Activated naive CD4-positive, alpha-beta T cell treated with anti-CD3 and anti-CD28 coated beads, Interleukin-2, amount 10 ng/mL, durations not matched to agents 7 days and 5 days (primary cell): ENCODE data around the gene STEAP1.

ENCODE experiments used
- CTCF ChIA-PET: fragments of 350-600 bp; sonication (Branson Sonifier 250); formaldehyde crosslinking; loops from one replicate; lab custom pipeline; 2021; ENCODE audit warnings: antibody characterized with exemption; lab: Charles Lee
- DNase-seq: peaks from one replicate; pipeline ENCODE4 v3.0.0-alpha.2; 2020
- H3K27ac Mint-ChIP-seq: one replicate; pipeline ENCODE4 v1.8.0; 2021; ENCODE audit warnings: mild to moderate bottlenecking, moderate library complexity, mixed read lengths
- H3K27me3 Mint-ChIP-seq: one replicate; pipeline ENCODE4 v1.8.0; 2021; ENCODE audit warnings: mild to moderate bottlenecking, mixed read lengths
- H3K36me3 Mint-ChIP-seq: one replicate; pipeline ENCODE4 v1.8.0; 2021; ENCODE audit warnings: mixed read lengths
- H3K4me1 Mint-ChIP-seq: one replicate; pipeline ENCODE4 v1.8.0; 2021; ENCODE audit warnings: mixed read lengths
- H3K4me3 Mint-ChIP-seq: one replicate; pipeline ENCODE4 v1.8.0; 2021; ENCODE audit warnings: mild to moderate bottlenecking, moderate library complexity, mixed read lengths
- H3K9me3 Mint-ChIP-seq: one replicate; pipeline ENCODE4 v1.8.0; 2021; ENCODE audit warnings: mixed read lengths

Gene STEAP1

DNA sequence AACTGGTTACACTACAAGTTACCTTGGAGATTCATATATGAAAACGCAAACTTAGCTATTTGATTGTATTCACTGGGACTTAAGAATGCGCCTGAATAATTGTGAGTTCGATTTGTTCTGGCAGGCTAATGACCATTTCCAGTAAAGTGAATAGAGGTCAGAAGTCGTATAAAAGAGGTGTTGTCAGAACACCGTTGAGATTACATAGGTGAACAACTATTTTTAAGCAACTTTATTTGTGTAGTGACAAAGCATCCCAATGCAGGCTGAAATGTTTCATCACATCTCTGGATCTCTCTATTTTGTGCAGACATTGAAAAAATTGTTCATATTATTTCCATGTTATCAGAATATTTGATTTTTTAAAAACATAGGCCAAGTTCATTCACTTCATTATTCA, 9.3 kb downstream of the STEAP1 start:
- Mint-ChIP-seq H3K27me3 (no peaks in the 10 kb centered on the region), H3K27ac (no peak overlapping the region), H3K36me3 (no peaks in the 10 kb centered on the region), H3K4me1 (no peaks in the 10 kb centered on the region), H3K9me3 (no peaks in the 10 kb centered on the region), H3K4me3 (no peak overlapping the region)
- CTCF ChIA-PET: no interaction called here
- no peak for DNase-seq

- Mint-ChIP-seq H3K27me3 (no peaks in the 10 kb centered on the region), H3K36me3 (no peaks in the 10 kb centered on the region), H3K27ac (no peak overlapping the region), H3K4me1 (no peaks in the 10 kb centered on the region), H3K9me3 (no peaks in the 10 kb centered on the region), H3K4me3 (no peak overlapping the region)
- no peak for DNase-seq
- CTCF ChIA-PET: no interaction called here
Observed at GRCh38 chr7:90165724-90166123, 11.5 kb downstream of the STEAP1 start.

DNA sequence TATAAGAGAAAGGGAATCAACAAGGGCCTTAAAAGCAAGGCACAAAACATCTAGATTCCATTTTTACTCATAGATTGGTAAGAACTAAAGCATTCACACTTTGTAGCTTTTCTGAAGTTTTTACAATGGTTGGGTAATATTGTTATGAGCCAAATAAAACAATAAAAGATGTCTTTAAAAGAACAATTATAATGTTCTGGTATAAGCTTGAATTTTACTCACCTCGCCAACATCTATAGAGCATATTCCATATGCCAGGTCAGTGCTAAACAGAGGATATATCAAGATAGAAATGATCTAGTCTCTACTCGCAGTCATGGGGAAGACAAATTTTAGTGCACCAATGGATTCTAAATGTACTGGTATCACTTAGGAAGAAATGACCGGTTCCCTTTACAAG, 11.9 kb downstream of the STEAP1 start:
- Mint-ChIP-seq H3K4me3 (no peak overlapping the region), H3K27me3 (no peaks in the 10 kb centered on the region), H3K36me3 (no peaks in the 10 kb centered on the region), H3K9me3 (no peaks in the 10 kb centered on the region), H3K27ac (no peak overlapping the region), H3K4me1 (no peaks in the 10 kb centered on the region)
- no peak for DNase-seq
- CTCF ChIA-PET: no interaction called here

DNA sequence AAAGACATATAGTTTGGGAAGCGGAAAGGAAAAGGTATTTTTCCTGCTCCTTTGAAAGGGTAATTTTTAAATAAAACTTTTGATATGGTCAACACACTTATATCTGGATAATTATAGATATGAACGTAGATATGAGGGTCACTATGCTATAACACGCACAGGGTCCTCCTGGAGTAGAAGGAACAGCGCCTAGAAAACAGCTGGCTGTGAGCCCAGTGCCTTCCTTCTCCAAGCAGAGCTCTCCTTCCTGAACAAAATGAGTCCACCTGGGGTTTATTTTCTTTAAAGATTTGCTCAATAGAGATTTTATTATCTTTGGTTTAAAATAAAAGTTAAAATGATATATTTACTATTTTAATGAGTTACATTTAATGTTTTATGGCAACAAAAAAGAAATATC, 13.1 kb downstream of the STEAP1 start:
- no peak overlapping the region for H3K4me3 Mint-ChIP-seq
- H3K36me3 Mint-ChIP-seq: no peaks in the 10 kb centered on the region
- DNase-seq: no peak
- no peaks in the 10 kb centered on the region for H3K27me3 Mint-ChIP-seq
- no peaks in the 10 kb centered on the region for H3K9me3 Mint-ChIP-seq
- no peak overlapping the region for H3K27ac Mint-ChIP-seq
- CTCF ChIA-PET: interaction anchor here (1.2 kb wide), 1 partner anchor 260 kb away, joined by 5 read pairs; no protein-coding TSS in a partner anchor
- no peaks in the 10 kb centered on the region for H3K4me1 Mint-ChIP-seq

DNA sequence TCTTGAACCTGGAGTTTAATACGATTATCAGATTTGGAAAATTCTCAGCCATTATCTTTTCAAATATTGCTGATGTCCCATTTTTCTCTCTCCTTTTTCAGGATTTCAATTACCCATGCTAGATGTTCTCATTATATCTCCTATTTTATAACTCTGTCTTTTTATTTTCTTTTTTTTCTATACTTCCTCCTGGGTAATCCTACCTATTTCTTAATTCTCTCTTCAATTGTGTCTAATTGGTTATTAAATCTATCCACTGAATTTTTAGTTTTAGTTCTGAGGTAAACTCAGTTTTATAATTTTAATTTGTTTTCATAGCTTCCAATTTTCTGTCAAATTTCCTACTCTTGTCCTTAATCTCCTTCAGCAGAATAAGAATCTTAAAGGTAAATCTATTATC, 15.6 kb downstream of the STEAP1 start:
- no peak overlapping the region for H3K4me3 Mint-ChIP-seq
- no peak overlapping the region for H3K27ac Mint-ChIP-seq
- CTCF ChIA-PET: no interaction called here
- H3K36me3 Mint-ChIP-seq: no peaks in the 10 kb centered on the region
- no peaks in the 10 kb centered on the region for H3K9me3 Mint-ChIP-seq
- H3K4me1 Mint-ChIP-seq: no peaks in the 10 kb centered on the region
- H3K27me3 Mint-ChIP-seq: no peaks in the 10 kb centered on the region
- no peak for DNase-seq

GRCh38 chr7:90172121-90172520, 17.9 kb downstream of the STEAP1 start:
- Mint-ChIP-seq H3K36me3 (no peaks in the 10 kb centered on the region), H3K4me3 (no peak overlapping the region), H3K27me3 (no peaks in the 10 kb centered on the region), H3K27ac (no peak overlapping the region), H3K9me3 (peaks cover 4% of the 10 kb centered on the region), H3K4me1 (no peaks in the 10 kb centered on the region)
- DNase-seq: no peak
- CTCF ChIA-PET: interaction anchor here (1.9 kb wide), 1 partner anchor 18 kb away, joined by 7 read pairs; the partner anchor contains the start of gene STEAP1

DNA sequence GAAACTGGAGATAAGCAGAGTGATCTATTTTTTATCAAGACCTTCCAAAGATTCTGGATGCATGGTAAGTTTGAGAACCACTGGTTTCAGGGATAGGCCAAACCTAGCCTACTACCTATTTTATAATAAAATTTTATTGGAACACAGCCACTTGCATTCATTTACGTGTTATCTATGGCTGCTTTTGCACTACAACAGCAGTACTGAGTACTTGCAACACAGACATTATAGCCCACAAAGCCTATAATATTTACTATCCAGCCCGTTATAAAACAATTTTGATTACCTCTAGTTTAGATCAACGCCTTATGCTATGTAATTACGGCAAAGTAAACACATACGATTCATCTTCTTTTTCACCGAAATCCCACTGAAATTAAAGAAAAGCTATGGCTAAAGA, 18.4 kb downstream of the STEAP1 start:
- Mint-ChIP-seq H3K9me3 (peaks cover 4% of the 10 kb centered on the region), H3K4me1 (no peaks in the 10 kb centered on the region), H3K27ac (no peak overlapping the region), H3K36me3 (no peaks in the 10 kb centered on the region), H3K27me3 (no peaks in the 10 kb centered on the region), H3K4me3 (no peak overlapping the region)
- no peak for DNase-seq
- CTCF ChIA-PET: interaction anchor here (1.9 kb wide), 1 partner anchor 19 kb away, joined by 7 read pairs; the partner anchor contains the start of gene STEAP1

DNA sequence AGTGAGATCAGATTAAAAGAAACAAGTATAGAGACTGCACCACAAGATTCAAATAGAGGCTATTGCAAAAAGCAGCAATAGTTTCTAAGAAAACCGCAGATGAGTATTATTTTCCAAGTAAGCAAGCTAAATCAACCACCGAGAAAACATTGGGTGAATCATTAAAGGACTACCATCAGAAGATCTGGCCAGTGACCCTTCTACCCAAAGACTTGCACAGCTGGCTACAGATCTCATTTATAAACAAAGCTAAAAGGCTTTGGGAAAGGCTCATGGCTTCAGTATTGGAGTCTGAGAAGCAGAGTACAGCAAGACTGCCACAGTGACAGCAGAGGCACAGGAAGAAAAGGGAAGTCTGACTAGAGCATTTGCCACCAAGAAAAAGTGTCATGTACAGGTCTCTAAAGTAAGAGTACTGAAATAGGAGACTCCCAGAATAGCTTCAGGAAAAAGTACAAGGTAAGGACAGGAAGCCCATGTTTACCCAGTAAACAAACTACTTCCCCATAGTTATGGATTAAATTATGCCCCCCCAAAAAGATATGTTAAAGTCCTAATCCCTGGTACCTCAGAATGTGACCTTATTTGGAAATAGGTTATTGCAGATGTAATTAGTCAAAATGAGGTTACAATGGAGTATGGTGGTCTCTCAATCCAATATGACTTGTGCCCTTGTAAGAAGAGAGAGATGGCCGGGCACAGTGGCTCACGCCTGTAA, 19.0 kb downstream of the STEAP1 start:
- Mint-ChIP-seq H3K36me3 (no peaks in the 10 kb centered on the region), H3K27ac (no peak overlapping the region), H3K4me1 (no peaks in the 10 kb centered on the region), H3K27me3 (no peaks in the 10 kb centered on the region), H3K4me3 (no peak overlapping the region), H3K9me3 (peaks cover 4% of the 10 kb centered on the region)
- CTCF ChIA-PET: interaction anchor here (1.9 kb wide), 1 partner anchor 19 kb away, joined by 7 read pairs; the partner anchor contains the start of gene STEAP1
- no peak for DNase-seq

GRCh38 chr7:90175667-90176066, 21.4 kb downstream of the STEAP1 start:
- no peaks in the 10 kb centered on the region for H3K27me3 Mint-ChIP-seq
- no peak overlapping the region for H3K4me3 Mint-ChIP-seq
- no peak overlapping the region for H3K27ac Mint-ChIP-seq
- no peak for DNase-seq
- CTCF ChIA-PET: no interaction called here
- H3K9me3 Mint-ChIP-seq: peaks cover 4% of the 10 kb centered on the region
- H3K4me1 Mint-ChIP-seq: peaks cover 11% of the 10 kb centered on the region
- H3K36me3 Mint-ChIP-seq: no peaks in the 10 kb centered on the region

- peaks cover 11% of the 10 kb centered on the region for H3K4me1 Mint-ChIP-seq
- peaks cover 4% of the 10 kb centered on the region for H3K9me3 Mint-ChIP-seq
- CTCF ChIA-PET: no interaction called here
- DNase-seq: no peak
- no peak overlapping the region for H3K27ac Mint-ChIP-seq
- H3K4me3 Mint-ChIP-seq: no peak overlapping the region
- H3K27me3 Mint-ChIP-seq: no peaks in the 10 kb centered on the region
- H3K36me3 Mint-ChIP-seq: no peaks in the 10 kb centered on the region
Observed at GRCh38 chr7:90176195-90176594, 21.9 kb downstream of the STEAP1 start.

DNA sequence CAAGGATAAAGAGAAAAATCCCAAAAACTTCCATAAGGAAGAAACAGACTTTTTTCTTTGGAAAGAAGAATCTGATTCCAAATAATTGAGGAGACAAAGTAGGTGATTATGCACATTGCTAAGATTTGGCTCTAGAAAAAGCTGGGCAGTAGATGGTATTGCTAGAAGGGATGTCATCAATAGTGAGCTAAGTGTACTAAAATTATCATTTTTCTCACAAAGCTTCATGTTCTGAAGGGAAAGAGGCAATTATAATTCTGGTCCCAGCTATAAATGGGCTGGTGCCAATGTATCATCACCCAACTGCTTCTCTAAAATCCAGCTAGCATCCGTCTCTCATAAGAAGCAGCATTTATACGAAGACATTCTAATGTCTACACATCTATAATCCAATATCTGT, 23.9 kb downstream of the STEAP1 start:
- H3K36me3 Mint-ChIP-seq: no peaks in the 10 kb centered on the region
- DNase-seq: no peak
- no peak overlapping the region for H3K4me3 Mint-ChIP-seq
- no peak overlapping the region for H3K27ac Mint-ChIP-seq
- peaks cover 11% of the 10 kb centered on the region for H3K4me1 Mint-ChIP-seq
- CTCF ChIA-PET: interaction anchor here (0.9 kb wide), 1 partner anchor 24 kb away, joined by 4 read pairs; the partner anchor contains the start of gene STEAP1
- peaks cover 4% of the 10 kb centered on the region for H3K9me3 Mint-ChIP-seq
- H3K27me3 Mint-ChIP-seq: no peaks in the 10 kb centered on the region

DNA sequence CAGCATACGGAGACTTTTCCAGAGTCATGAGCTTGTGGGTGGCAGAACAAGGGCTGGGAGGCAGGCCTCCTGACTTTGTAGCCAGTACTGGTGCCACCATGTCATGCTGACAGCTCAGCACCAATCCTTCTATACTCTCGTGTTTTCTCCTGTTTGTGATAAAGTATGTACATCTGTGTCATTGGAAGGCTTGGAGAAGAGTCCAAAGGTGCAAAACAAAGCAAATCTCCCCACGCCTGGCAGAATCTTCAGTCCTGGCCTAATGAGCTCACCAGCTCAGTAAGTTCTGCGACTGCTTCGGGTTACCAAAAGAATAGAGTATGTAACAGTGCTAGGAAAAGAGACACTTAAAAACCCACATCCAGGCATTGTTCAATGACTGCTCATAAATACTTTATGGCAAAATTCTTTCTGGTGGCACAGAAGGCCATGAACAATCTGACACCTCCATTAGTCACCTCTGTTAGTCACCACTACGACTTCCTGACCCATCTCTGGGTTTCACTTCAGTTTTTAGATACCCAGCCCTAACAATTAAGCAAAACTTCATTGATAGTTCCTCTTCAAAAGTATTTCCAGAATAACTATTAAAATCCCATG, 24.5 kb downstream of the STEAP1 start:
- Mint-ChIP-seq H3K4me3 (no peak overlapping the region), H3K27ac (no peak overlapping the region), H3K27me3 (no peaks in the 10 kb centered on the region), H3K36me3 (no peaks in the 10 kb centered on the region), H3K9me3 (peaks cover 4% of the 10 kb centered on the region), H3K4me1 (peaks cover 11% of the 10 kb centered on the region)
- CTCF ChIA-PET: interaction anchor here (0.9 kb wide), 1 partner anchor 25 kb away, joined by 4 read pairs; the partner anchor contains the start of gene STEAP1
- DNase-seq: no peak

DNA sequence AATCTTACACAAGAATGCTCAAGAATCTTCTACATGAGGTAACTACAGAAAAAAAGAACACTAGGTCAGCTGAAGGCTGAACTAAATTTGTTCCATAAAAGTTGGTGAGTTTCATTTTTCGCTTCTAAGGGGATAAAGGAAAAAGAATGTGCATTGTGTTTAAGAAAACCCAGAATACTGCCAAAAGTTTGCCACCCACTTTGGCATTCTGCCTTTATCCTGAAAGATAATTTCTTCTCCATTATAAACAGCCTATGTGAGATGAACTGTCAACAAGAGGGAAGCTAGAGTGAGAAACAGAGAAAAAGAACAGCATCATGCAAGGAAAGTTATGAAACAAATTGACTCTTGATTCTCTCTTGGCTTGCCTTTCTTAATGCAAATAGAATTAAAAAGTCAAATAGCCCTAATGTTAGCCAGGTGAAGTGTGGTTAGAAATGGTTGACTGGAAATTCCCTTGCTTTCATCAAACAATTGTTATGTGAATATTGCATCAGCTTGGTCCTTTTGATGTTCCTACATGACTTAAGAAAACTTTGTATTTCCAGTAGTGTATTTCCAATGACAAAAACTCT, 25.8 kb downstream of the STEAP1 start:
- no peaks in the 10 kb centered on the region for H3K36me3 Mint-ChIP-seq
- CTCF ChIA-PET: no interaction called here
- no peak overlapping the region for H3K27ac Mint-ChIP-seq
- H3K27me3 Mint-ChIP-seq: no peaks in the 10 kb centered on the region
- H3K4me1 Mint-ChIP-seq: peaks cover 11% of the 10 kb centered on the region
- H3K4me3 Mint-ChIP-seq: no peak overlapping the region
- H3K9me3 Mint-ChIP-seq: peaks cover 4% of the 10 kb centered on the region
- DNase-seq: no peak

- H3K27me3 Mint-ChIP-seq: no peaks in the 10 kb centered on the region
- CTCF ChIA-PET: interaction anchor here (0.7 kb wide), 1 partner anchor 61 kb away, joined by 3 read pairs; no protein-coding TSS in a partner anchor
Observed at GRCh38 chr7:90180649-90181048, 26.4 kb downstream of the STEAP1 start.

More at GRCh38 chr7:90180649-90181048, 26.4 kb downstream of the STEAP1 start:
- H3K27ac Mint-ChIP-seq: no peak overlapping the region
- peaks cover 11% of the 10 kb centered on the region for H3K4me1 Mint-ChIP-seq
- H3K4me3 Mint-ChIP-seq: no peak overlapping the region
- H3K36me3 Mint-ChIP-seq: no peaks in the 10 kb centered on the region
- DNase-seq: no peak
- H3K9me3 Mint-ChIP-seq: peaks cover 4% of the 10 kb centered on the region
